H1 (cell line): Measurements from ENCODE around the gene WASF3.

Source experiments
- ATF2 ChIP-seq: IDR thresholded peaks from 2 replicates; pipeline ENCODE4 v1.6.1; 2012; ENCODE audit warnings: low read length, inconsistent platforms
- CTCF ChIP-seq, 3 experiments: IDR thresholded peaks; 1 replicate in 2 of 3; 2 replicates in 1 of 3; pipeline versions ENCODE4 v1.5.1 to v1.6.1; 2011; ENCODE audit warnings: low read length in 3 of 3, mild to moderate bottlenecking in 3 of 3, inconsistent platforms in 2 of 3, low read depth in 1 of 3, moderate library complexity in 1 of 3; ENCODE audit not compliant: insufficient read depth in 1 of 3; ENCODE audit errors: control extremely low read depth in 1 of 3
- GABPA ChIP-seq: IDR thresholded peaks from 2 replicates; pipeline ENCODE4 v1.6.1; 2011; ENCODE audit warnings: mild to moderate bottlenecking, low read length, moderate library complexity, borderline replicate concordance; ENCODE audit not compliant: insufficient read depth
- POLR2A ChIP-seq, 2 experiments: IDR thresholded peaks; 1 replicate in 1 of 2; 2 replicates in 1 of 2; pipeline ENCODE4 v1.6.1; 2011; ENCODE audit warnings: low read depth in 2 of 2, low read length in 2 of 2, mild to moderate bottlenecking in 2 of 2; ENCODE audit errors: control extremely low read depth in 1 of 2
- POLR2AphosphoS5 ChIP-seq: IDR thresholded peaks from 2 replicates; pipeline ENCODE4 v1.6.1; 2011; ENCODE audit warnings: low read depth, low read length

DNA sequence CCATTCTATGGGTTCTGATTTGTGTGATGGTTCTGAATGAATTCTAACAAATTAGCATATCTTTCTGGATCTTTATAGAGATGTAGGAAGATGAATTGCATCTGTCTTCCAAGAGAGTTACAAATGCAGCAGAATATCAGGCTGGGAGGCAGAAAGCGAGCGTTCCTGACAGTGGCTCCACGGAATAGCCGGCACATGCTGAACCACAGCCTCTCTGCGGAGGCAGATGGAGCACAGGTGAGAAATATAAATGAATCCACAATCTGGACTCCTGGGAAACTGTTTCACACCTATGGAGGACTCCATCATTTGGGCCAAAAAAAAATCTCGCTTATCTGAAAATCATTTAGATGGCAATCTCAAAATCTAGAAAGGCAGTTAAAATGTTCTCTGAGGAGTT lies 34.5 kb upstream of the WASF3 start:
- TF ChIP-seq CTCF (IDR thresholded peaks at IDR 0.05; ENCODE audit: control extremely low read depth in 1 of 3, insufficient read depth in 1 of 3, low read depth in 1 of 3, low read length in 3 of 3) (no peak), POLR2AphosphoS5 (no peak), ATF2 (no peak), POLR2A (IDR thresholded peaks at IDR 0.05; ENCODE audit: control extremely low read depth in 1 of 2, low read depth in 2 of 2, low read length in 2 of 2) (no peak), GABPA (no peak)
